NOMO-1 (cell line): Measurements from ENCODE around the gene ABLIM1.

Experiments used
- DNase-seq, 2 experiments: peaks; one replicate each; lab custom pipeline; 2025; ENCODE audit not compliant: unreplicated experiment in 2 of 2; lab: John Stamatoyannopoulos, UW

ABLIM1 gene

DNA sequence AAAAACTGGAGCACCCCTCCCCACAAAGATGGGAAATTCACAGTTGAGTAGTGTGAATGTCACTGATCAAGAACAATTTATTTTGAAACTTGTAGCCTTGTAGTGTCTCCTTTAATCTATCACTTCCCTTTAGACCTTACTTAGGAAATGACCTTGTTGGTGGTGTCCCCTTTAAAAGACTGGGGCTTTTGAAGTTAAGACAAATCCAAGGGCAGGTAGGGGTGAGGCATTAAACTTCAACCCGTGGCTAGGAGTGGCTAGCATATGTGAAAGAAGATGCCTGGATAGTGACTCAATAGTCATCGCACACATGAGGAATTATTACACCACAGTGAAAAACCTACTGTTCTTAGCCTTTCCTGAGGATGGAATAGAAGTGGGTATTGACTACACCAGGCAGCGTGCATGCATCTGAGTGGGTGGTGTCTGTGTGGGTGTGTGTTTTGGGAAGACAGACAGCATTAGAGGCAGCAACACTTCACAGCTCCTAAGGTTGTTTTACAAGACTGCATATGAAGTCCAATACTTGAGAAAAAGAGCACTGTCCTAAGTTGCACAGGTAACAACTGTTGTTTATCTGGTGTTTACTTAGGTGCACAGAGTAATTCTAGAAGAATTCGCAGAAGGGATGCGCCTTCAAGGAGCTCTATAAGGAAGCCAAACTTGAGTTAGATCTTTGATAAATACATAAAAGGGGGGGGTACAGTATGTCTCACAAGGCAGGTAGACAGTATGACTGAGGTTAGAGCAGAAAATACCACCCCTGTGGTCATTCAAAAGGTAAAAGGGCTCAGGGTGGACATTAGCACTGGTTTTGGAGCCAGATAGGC, 32.9 kb downstream of the ABLIM1 start:
- DNase-seq, result no peak

- DNase-seq, result no peak
Measured at GRCh38 chr10:114624422-114624821, 33.7 kb downstream of the ABLIM1 start.

GRCh38 chr10:114623661-114624294, 34.3 kb downstream of the ABLIM1 start:
- DNase-seq, result no peak

GRCh38 chr10:114623155-114623554, 34.9 kb downstream of the ABLIM1 start:
- DNase-seq, result no peak

DNA sequence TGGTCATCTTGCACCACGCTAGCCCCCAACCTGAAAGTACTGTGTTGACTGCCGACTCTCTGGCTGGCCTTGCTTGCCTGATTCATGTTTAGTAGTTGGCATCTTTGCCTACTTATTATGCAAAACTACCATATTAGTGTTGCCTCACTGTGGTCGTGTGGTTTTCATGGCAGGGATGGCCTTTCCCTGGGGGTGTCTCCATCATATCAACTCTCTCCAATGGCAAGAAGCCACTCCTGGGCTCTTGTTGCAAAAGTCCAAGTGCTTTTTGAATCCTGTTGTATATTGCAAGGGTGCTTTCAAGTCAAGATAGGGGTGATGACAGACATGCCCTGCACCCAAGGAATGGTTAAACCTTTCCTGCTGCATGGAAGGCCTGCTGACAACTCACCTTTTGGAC, 39.4 kb downstream of the ABLIM1 start:
- DNase-seq, result no peak

DNA sequence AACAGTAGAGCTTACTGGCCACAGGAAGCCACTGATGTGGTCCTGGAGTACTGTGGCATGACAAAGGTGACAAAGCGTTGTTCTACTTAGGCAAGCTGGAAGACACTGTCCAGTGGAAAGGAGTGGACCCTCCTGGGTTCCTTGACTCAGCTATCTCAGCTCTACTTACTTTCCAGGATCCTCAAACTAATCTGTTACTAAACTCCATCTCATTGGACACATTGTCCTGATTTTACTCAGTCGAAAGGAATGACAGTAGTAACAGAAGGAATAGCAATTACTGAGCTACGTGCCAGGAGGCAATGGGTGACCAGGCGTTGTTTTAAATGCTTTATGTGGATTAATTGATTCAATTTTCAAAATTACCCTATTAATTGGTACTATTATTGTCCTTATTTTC, 41.6 kb downstream of the ABLIM1 start:
- DNase-seq, result no peak

DNA sequence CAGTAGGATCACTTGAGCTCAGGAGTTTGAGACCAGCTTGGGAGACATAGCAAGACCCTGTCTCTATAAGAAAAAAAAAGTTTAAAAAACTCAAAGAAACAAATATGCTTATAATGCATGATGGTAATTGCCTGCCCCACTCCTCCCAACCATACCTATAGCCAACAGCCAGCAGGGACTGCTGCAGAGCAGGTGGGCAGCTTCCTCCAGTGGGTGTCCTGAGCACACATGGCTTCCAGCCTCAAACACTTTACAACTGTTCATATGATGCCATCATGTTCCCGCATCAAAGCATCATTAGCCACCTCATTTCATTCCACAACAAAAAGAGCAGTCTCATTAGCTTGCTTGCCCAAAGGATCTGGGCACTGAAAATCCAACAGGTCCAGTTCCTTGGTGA, 42.0 kb downstream of the ABLIM1 start:
- no peak for DNase-seq

GRCh38 chr10:114615600-114616007, 42.5 kb downstream of the ABLIM1 start:
- no peak for DNase-seq

GRCh38 chr10:114613237-114613979, 44.7 kb downstream of the ABLIM1 start:
- DNase-seq, result no peak

DNA sequence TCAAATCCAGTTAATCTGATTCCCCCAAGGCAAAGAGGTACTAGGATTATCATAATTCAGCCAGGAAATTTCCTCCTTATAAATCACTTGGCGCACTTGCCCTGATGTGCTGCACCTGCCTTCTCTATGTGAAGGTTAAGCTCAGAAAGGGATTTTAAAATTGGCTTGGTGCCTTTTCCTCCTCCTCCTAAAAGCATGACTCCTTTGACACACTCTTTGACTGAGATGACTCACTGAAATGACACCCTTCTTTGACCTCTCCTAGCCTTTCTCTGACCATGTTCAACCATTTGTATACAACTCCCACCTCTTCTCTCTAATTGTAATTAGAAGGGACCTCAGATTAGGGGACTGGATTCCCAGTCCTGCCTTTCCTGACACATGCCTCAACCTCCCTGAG, 46.5 kb downstream of the ABLIM1 start:
- no peak for DNase-seq

- no peak for DNase-seq
Measured at GRCh38 chr10:114609518-114610426, 48.3 kb downstream of the ABLIM1 start.

DNA sequence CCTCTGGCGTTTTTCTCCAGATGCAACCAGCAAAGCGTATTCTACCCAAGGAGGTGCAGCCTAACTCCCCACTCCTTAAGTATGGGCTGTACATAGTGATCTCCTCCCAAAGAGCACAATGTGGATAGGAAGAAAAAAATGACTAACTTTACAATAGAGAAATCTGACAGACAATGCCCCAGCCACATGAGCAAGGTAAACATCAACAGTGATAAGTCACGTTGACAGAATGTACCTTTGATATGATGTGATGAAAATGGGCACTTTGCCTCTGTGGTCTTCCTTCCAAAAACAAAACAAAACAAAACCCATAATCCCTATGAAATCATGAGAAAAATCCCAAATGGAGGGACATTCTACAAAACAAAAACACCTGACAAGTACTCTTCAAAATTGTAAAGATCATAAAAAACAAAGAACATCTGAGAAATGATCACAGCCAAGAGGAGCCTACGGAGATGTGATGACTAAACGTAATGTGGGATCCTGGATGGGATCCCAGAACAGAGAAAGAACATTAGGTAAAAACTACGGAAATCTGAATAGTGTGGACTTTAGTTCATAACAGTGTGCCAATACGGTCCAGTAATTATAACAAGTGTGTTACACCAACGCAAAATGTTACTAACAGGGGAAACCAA, 50.6 kb downstream of the ABLIM1 start:
- DNase-seq, result no peak

DNA sequence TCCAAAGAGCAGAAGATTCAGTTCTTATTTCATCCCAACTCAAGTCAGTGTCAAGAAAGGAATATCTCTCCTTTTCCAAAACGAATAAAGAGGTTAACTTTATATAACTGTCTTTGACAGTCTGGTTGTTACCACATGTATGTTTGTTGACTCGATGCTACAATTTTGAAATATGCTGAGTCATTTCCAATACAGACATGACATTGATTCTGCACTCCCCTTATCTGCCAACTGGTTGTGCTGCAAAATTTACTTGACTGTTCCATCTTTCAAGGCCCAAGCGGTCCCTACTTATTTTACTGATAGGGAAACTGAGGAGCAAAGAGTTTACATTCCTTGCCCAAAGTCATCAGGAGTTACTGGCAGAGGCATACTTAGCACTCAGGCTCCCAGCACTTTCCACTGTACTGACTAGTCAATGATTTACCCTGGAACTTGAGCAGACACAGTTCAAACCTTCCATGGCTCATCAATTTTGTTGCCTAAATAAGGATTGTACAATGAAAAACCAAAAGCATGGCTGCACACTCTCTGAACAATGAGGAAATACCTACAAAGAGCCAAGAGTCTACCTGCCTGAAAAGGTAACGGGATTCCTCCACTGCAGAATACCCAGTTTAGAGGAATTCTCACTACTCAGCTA, 52.8 kb downstream of the ABLIM1 start:
- no peak for DNase-seq

DNA sequence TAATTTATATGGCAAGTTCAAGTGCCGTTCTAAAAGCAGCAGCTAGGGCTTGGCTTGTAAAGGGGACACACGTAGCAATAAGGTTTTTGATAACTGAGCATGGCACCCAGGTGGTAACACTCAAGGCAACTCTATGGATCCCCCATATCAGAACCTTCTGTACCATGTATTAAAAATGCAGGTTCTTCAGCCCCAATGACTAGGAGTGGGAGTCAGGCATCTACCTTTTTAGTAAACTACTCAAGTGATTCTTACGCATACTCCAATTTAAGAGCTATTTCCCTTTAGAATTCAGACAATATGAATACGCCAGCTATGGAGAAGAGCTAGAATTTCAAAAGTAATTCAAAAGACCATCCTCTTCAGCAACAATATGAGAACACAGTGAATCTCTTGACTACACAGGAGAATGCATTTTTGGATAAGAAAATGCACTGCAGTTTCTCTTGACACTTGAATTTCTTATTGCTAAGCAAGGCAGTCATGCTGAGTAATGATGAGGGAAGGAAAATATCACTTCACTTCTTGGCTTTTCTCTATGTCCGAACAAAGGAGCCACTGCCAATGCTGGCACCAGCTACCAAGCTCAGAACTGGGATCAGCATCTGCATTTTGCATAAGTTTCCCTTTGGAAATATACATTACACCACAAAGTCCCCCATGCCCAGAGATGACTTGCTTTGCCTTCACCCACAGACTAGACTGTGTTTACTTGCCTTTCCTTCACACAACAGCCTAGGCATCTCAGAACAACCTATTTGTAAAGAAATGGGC, 53.5 kb downstream of the ABLIM1 start:
- no peak for DNase-seq

GRCh38 chr10:114603948-114604347, 54.1 kb downstream of the ABLIM1 start:
- no peak for DNase-seq

GRCh38 chr10:114603303-114603702, 54.8 kb downstream of the ABLIM1 start:
- no peak for DNase-seq

DNA sequence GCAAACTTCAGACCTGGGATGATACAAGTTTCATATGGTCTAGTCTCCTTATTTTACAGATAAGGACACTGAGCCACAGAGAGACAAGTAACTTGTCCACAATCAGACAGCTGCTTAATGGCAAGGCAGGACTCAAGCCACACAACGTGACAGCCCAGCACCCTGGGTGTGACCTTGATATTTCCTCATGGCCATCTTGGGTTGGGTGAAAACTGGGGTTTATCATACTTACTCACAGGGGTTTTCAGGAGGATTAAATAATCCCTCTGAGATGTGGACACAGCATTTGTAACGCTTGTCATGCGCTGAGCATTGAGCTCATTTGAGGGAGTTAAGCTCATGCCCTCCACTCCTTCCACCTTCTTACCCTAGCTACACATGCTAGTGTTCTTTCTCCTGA, 58.0 kb downstream of the ABLIM1 start:
- no peak for DNase-seq

DNA sequence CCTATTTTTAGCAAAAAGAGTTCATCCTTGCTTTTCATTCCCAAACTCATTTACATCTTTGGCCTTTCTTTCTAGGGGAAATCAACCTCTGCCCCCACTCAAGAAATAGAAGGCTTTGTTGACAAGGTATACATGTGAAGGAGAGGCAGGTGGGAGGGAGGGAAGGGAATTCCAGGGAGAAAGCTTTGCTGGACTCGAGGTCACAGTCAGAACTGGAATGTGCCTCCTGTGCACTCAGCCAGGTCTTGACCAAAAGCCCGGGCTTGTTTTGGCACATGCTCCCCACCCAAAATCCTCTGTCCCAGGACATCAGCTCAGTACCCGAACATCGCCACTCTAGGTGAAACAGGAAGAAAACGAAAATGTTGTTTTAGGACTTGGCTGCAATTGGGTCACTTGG, 61.3 kb downstream of the ABLIM1 start:
- DNase-seq, result no peak
